Tibial nerve (tissue), 3 donors: ENCODE data around the gene CCNY.

ENCODE experiments used
- POLR2A ChIP-seq, 2 donors: fragments of 450-650 bp; IDR thresholded peaks; one replicate each; pipeline ENCODE4 v1.6.1; 2017; ENCODE audit warnings: antibody characterized with exemption in 2 of 2, mild to moderate bottlenecking in 2 of 2, moderate library complexity in 2 of 2
- TF ChIP-seq, protein P1 (sequence below), 5 experiments: fragments of 200-600 bp in 3 of 5; fragments of 450-650 bp in 2 of 5; sonication (generic) in 3 of 5; IDR thresholded peaks; one replicate each; pipeline ENCODE4 v1.5.1; 2016 to 2019; ENCODE audit warnings: antibody characterized with exemption in 5 of 5, mild to moderate bottlenecking in 3 of 5, moderate library complexity in 2 of 5

- TF ChIP-seq, protein P1, sequence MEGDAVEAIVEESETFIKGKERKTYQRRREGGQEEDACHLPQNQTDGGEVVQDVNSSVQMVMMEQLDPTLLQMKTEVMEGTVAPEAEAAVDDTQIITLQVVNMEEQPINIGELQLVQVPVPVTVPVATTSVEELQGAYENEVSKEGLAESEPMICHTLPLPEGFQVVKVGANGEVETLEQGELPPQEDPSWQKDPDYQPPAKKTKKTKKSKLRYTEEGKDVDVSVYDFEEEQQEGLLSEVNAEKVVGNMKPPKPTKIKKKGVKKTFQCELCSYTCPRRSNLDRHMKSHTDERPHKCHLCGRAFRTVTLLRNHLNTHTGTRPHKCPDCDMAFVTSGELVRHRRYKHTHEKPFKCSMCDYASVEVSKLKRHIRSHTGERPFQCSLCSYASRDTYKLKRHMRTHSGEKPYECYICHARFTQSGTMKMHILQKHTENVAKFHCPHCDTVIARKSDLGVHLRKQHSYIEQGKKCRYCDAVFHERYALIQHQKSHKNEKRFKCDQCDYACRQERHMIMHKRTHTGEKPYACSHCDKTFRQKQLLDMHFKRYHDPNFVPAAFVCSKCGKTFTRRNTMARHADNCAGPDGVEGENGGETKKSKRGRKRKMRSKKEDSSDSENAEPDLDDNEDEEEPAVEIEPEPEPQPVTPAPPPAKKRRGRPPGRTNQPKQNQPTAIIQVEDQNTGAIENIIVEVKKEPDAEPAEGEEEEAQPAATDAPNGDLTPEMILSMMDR (IDR thresholded peaks at IDR 0.05), result no peak
- TF ChIP-seq POLR2A (IDR thresholded peaks at IDR 0.05), result no peak
These were observed 102.6 kb downstream of the CCNY start for GRCh38 chr10:35438718-35439571.
